ENCODE measurements around the gene RBFOX2.

DNA sequence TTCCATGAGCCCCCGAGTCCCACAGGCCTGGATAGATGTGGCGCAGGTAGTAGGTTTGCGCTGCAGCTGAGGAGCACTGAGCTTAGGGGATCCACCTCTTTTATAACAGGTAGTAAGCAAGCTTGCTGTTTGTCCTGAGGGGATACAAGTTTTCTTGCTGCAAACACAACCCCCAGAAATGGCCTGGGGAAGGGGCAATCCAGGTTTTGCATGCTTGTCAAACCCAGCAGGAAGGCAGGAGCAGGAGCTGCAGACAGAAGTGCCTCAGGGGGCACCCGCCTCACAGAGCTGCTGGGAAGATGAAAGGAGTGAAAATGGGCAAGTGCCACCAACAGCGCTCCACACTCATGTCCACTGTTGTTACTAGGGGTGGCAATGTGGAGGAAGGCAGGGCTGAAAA is 292.5 kb downstream of the RBFOX2 start:
- TF ChIP-seq, protein P1, sequence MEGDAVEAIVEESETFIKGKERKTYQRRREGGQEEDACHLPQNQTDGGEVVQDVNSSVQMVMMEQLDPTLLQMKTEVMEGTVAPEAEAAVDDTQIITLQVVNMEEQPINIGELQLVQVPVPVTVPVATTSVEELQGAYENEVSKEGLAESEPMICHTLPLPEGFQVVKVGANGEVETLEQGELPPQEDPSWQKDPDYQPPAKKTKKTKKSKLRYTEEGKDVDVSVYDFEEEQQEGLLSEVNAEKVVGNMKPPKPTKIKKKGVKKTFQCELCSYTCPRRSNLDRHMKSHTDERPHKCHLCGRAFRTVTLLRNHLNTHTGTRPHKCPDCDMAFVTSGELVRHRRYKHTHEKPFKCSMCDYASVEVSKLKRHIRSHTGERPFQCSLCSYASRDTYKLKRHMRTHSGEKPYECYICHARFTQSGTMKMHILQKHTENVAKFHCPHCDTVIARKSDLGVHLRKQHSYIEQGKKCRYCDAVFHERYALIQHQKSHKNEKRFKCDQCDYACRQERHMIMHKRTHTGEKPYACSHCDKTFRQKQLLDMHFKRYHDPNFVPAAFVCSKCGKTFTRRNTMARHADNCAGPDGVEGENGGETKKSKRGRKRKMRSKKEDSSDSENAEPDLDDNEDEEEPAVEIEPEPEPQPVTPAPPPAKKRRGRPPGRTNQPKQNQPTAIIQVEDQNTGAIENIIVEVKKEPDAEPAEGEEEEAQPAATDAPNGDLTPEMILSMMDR (IDR thresholded peaks at IDR 0.05; ENCODE audit: extremely low read depth in 1 of 2, insufficient read depth in 1 of 2, low read depth in 1 of 2, low read length in 2 of 2) = no peak
- TF ChIP-seq POLR2A (IDR thresholded peaks at IDR 0.05; ENCODE audit: low read depth, low read length) = no peak
